Medulla oblongata (tissue), 1 donor: Measurements from ENCODE around the gene MDM1.

Source experiments
- DNase-seq: peaks from one replicate; pipeline ENCODE4 v3.0.0-alpha.2; 2015; ENCODE audit errors: extremely low spot score

MDM1 gene

GRCh38 chr12:68331869-68332727, at the start of gene MDM1:
Gene MDM1, minus strand, starts transcription at chr12:68332362. Its CDS starts 117 bp downstream, at chr12:68332245.
- DNase-seq: peak; percentile 100

- DNase-seq: no peak
Measured at GRCh38 chr12:68381476-68382219, 49.5 kb upstream of the MDM1 start.

DNA sequence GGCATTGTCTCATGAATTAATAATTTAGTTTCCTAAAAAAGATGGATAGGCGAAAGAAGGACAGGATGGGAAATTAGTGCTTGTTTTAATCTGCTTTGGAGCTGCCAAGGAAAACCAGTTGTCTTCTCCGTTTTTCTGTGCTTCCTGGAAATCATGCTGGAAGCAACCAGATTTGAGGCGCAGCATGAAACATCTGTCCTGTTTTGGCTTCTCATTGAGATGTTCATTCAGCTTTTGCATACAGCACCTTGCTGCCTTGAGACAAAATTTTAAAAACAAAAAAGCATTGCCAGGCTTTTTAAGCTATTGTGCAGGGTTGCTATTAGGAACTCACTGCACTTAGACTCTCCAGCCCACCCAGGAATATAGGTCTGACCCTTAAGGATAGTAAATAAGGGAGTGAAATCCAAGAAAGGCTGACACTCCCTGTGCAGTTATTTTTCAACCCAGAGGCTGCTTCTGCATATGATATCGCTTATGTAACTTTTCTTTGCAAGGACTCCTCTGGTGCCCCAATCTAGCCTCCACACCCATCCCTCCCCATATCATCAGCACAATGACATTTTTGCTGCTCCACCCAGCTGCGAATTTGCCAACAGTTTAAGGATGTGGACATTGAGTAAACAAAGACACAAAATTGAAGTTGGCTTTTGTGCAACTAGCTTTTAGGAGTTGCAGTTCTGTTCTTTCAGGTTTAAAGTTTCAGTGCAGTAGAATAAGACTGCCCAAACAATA, 46.9 kb upstream of the MDM1 start:
- DNase-seq: no peak

DNA sequence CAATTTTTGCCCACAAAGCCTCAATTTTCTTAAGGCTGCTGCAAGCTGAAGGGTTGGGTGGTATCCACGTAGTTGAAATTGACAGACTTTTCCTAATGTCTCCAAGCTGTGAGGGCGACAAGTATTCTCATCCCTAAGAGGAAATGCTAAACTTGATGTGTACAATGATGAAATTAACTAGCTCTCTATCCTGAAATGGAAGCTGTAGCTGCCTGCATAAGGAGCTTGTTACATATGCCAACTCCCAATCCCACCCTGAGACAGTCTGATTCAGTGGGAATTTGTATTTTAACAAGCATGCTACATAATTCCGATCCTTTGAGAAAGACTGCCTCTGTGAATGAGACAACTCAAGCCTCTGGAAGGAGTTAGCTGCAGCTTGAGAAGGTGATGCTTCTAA, 45.7 kb upstream of the MDM1 start:
- DNase-seq: no peak

- no peak for DNase-seq
Measured at GRCh38 chr12:68376901-68377300, 44.7 kb upstream of the MDM1 start.

GRCh38 chr12:68375756-68376695, 43.9 kb upstream of the MDM1 start:
- DNase-seq: no peak

DNA sequence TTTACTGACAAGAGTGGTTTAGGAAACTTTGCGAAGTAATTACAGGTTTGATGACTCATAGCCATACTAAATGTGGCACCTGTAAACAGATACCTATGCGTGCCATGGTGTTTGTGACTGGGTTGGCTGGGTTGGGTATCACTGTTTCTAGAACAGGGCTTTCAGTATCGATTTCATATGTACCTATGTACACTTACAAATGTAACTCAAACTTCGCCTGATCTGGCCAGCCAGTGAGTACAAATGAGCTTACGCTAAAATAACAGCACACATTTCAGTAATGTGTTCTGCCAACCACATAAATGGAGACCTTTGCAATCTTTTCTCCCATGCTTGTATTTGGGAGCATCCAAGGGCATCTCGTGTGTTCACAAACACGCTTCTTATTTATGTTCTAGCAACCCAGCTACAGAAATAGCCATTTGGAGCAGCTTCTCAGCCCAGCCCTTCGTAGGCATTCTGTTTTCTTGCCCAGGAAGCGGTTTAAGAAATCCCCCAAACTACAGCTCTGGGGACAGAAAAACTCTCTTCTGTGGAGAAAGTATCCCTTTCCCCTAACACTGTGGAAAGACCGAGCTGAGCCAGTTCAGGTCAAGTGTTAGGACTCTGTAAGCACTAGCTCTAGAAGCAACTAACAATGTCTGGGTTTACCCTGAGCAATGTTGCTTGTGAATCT, 42.3 kb upstream of the MDM1 start:
- DNase-seq: no peak

DNA sequence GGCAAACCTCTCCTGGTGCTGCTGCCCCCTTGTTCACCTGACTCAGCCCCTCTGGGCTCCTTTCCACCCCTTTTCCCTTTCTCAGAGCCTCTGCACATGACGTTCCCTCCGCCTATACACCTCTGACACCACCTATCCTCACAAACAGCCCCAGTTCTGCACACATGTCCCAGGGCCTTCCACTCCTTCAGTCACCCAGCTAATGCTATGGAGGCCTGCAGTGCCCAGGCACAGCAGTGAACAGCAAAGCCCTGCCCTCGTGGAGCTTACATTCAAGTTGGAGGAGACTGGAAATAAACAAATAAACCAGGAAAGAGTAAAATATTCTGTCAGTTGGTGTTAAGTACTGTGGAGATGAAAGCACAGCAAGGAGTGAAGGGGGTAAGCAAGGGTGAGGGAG, 38.5 kb upstream of the MDM1 start:
- no peak for DNase-seq

DNA sequence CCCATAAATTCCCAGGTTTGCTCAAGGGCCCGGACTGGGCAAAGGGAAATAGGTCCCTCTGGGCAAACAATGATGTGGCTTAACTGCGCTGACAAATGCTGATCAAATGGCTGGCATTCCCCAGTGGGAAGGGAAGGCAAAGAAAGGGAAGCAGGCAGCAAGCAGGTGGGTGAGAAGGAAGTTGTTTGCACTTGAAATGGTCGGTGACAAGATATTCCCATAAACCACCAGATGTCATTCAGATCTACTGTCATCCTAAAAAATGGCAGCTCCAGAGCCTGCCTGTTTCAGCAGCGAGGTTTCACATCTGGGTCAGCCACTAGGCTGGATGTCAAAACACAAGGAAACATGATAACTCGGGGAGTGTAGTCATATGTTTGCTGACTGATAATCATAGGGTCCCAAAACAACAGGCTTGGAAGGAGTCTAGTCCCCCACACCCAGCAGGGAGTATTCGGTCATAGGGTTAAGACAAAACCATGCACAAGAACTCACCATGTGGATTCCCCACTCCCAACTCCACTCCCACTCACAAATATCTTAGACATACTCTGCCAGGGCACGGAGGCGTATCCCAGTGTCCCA, 37.9 kb upstream of the MDM1 start:
- DNase-seq: no peak

GRCh38 chr12:68368327-68368726, 36.2 kb upstream of the MDM1 start:
- no peak for DNase-seq

- DNase-seq: no peak
Measured at GRCh38 chr12:68367903-68368302, 35.7 kb upstream of the MDM1 start.

DNA sequence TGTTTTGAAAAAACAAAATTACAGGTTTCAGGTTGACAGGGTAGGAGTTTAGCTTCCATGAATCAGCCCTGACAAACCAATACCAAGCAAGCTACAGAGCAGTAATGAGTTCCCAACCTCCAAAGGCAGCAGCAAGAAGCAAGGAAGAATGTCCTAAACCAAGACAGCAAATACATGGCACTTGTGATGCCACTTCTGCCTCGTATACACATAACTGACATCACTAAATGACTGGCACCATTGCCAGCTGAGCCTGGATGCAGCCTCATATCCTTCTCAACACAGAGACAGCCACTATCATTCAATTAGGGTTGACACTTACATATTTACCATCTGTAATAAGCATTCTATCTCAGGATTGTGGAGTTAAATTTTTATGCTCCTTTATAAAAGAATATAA, 35.0 kb upstream of the MDM1 start:
- no peak for DNase-seq

DNA sequence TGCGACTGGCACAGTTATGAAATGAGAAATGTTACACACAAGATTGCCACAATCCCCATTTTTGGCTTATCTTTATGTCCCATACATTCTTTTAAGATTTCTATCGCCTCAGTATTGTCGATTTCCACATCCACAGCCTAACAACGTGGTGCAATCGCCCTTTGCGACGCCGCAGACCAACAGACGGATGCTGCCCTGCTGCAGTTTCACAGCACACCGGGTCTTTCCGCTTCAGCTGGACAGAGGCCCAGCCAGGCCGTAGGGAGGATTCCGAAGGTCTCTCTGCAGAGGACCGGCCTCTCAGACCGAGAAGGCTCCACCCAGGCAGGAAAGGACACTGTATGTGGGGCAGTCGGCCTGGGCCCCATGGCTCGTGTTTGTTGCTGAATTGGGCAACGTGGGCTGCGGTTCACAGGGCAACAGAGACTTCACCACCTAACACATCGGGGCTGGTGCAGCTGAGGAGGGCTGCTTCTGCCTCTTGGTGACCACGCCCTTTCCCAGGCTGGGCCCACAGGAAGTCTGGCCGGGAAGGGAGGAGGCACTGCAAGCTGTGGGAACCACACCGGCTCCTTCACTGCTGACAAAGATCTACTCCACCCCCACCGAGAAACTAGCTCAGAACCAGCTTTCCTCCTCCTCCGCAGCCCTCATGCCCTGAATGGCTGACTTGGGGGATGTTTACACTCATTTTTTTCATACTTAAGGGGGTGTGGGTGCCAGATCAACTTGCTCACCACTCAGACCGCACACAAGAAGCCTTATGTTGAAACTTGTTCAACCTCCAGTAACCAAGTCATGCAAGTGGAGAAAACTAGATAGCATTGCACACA, 32.9 kb upstream of the MDM1 start:
- DNase-seq: peak; percentile 57

- no peak for DNase-seq
Measured at GRCh38 chr12:68364328-68364727, 32.2 kb upstream of the MDM1 start.

- no peak for DNase-seq
Measured at GRCh38 chr12:68361953-68362352, 29.8 kb upstream of the MDM1 start.

DNA sequence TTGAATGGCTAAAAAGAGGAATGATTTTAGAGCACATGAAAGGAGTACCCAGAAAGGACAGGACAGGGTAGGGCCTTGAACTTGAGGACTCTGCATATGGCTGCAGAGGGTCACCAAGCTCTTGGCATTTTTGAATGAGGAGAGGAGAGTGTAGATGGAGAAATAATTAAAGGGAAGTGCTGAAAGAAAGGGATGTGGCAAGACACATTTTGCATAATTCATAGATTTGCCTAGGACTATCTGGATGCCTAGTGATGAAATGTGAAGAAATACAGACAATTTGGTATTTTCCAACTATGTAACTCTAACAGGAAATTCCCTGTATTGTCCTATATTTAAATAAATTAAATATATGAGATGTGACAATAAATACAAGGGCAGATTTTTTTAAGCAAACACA, 27.5 kb upstream of the MDM1 start:
- DNase-seq: no peak

GRCh38 chr12:68358532-68359485, 26.6 kb upstream of the MDM1 start:
- peak; percentile 82 for DNase-seq

DNA sequence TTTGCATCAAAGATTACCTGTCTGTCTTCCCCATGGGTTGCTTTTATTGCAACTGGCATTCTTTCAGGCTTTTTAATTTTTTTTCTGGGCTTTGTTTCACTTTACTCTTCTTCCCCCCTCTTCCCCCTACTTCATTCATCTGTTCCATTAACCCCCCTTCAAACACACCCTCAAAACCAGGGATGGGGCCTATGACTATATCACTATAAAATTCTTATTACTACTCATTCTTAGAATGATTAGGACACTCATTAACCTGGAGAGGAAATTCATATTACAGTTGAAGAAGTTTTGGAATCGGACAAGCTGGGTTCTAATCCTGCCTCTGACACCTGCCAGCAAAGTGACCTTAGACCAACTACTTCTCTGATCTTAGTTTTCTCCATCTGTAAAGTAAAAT, 24.8 kb upstream of the MDM1 start:
- no peak for DNase-seq
